Fibroblast of lung (primary cell): ENCODE data around the gene NDUFA6.

Experiments
- EZH2 ChIP-seq: IDR thresholded peaks from 2 replicates; pipeline ENCODE4 v1.5.1; 2012; ENCODE audit warnings: low read length, control low read depth, mild to moderate bottlenecking; ENCODE audit errors: missing control alignments
- TF ChIP-seq, protein P1 (sequence below), 2 donors: IDR thresholded peaks in 1 of 2; conservative IDR thresholded peaks in 1 of 2; 1 replicate in 1 of 2; 2 replicates in 1 of 2; pipeline ENCODE4 v1.5.1; 2011 to 2012; ENCODE audit warnings: low read length in 2 of 2, control low read depth in 1 of 2, inconsistent platforms in 1 of 2, low read depth in 1 of 2, mild to moderate bottlenecking in 1 of 2

DNA sequence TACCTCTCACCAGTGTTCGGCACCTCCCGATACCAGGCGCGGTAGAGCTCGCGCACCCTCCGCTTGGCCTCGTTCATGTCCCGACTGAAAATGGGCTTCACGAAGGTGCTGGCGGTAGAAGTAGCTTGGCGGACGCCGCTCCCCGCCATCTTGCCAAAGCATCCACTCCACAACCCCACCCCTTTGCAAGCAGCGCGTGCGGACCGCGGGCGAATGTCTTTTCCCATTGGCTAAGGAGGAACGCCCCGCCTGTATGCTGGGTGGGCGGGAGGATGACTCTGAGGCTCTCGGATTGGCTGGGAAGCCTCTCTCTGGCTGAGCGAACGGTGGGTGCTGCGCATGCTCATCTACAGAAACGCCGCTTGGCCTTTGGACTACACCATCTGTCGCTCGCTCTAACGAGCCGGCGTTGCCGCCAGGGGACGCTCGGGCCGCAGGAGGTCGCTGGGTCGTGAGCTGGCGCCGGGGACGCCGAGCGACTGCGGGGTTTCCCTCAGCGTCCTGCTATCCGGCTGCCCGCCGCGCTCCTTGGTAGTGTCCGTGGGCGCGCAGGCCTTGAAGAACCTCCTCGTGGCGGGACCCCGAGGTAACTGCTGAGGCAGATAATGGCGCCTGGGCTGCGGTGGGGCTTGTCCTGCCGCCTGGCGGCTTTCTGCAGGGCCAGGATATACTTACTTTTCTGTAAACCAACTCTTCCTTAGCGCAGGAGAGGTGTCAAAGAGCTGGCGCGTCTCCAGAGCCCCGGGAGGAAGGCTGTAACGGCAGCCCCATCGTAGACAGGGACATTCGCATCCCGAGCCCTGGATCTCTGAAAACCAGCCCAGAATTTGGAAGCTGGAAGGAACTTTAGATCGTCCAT lies at the start of gene NDUFA6:
- no peak for TF ChIP-seq EZH2
- TF ChIP-seq, protein P1, sequence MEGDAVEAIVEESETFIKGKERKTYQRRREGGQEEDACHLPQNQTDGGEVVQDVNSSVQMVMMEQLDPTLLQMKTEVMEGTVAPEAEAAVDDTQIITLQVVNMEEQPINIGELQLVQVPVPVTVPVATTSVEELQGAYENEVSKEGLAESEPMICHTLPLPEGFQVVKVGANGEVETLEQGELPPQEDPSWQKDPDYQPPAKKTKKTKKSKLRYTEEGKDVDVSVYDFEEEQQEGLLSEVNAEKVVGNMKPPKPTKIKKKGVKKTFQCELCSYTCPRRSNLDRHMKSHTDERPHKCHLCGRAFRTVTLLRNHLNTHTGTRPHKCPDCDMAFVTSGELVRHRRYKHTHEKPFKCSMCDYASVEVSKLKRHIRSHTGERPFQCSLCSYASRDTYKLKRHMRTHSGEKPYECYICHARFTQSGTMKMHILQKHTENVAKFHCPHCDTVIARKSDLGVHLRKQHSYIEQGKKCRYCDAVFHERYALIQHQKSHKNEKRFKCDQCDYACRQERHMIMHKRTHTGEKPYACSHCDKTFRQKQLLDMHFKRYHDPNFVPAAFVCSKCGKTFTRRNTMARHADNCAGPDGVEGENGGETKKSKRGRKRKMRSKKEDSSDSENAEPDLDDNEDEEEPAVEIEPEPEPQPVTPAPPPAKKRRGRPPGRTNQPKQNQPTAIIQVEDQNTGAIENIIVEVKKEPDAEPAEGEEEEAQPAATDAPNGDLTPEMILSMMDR (conservative IDR thresholded peaks at IDR 0.05 in 1 of 2, IDR thresholded peaks at IDR 0.05 in 1 of 2; ENCODE audit: low read depth in 1 of 2, low read length in 2 of 2): peak; percentile 81 to 85
